PFSK-1 (cell line): ENCODE data around the gene MARK4.

ENCODE experiments used
- FOXP2 ChIP-seq: optimal IDR thresholded peaks from 2 replicates; pipeline ENCODE3; 2011; ENCODE audit warnings: borderline replicate concordance, control low read depth, inconsistent platforms; ENCODE audit not compliant: insufficient read depth; ENCODE audit errors: extremely low read length, extremely low read depth
- POLR2AphosphoS5 ChIP-seq: IDR thresholded peaks from 2 replicates; pipeline ENCODE4 v1.6.1; 2012; ENCODE audit warnings: low read depth, mild to moderate bottlenecking, control low read depth, low read length, moderate library complexity
- SIN3A ChIP-seq: IDR thresholded peaks from 2 replicates; pipeline ENCODE4 v1.6.1; 2012; ENCODE audit warnings: mild to moderate bottlenecking, low read length, moderate library complexity, borderline replicate concordance; ENCODE audit not compliant: insufficient read depth
- TAF1 ChIP-seq: IDR thresholded peaks from 2 replicates; pipeline ENCODE4 v1.6.1; 2012; ENCODE audit warnings: low read length, control low read depth, borderline replicate concordance; ENCODE audit not compliant: insufficient read depth
- TF ChIP-seq, protein P1 (sequence below), 2 experiments: IDR thresholded peaks; 2 replicates each; pipeline versions ENCODE4 v1.6.1 to v1.8.0; 2011 to 2012; ENCODE audit warnings: low read depth in 2 of 2, low read length in 2 of 2, control low read depth in 1 of 2, inconsistent platforms in 1 of 2, mild to moderate bottlenecking in 1 of 2, moderate library complexity in 1 of 2; ENCODE audit not compliant: insufficient read depth in 1 of 2

Gene MARK4

DNA sequence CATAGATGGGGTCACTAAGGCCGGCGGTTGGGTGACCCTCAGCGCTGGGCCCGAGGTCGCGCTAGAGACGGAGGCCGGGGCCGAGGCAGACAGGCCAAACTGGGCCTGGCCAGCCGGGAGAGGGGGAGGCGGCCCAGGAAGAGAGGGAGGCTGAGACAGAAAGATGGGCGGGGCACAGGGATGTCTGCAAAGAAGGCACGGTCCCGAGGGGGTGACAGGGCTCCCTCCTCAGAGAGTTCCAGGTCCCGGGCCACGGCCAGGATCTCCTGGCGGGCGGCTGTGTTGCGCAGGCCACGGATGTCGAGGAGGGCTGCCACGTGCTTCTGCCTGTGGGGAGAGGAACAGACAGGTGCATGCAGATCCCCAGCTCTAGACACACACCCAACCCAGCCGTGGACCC is 38.0 kb upstream of the MARK4 start:
- TF ChIP-seq POLR2AphosphoS5, result no peak
- TF ChIP-seq, protein P1, sequence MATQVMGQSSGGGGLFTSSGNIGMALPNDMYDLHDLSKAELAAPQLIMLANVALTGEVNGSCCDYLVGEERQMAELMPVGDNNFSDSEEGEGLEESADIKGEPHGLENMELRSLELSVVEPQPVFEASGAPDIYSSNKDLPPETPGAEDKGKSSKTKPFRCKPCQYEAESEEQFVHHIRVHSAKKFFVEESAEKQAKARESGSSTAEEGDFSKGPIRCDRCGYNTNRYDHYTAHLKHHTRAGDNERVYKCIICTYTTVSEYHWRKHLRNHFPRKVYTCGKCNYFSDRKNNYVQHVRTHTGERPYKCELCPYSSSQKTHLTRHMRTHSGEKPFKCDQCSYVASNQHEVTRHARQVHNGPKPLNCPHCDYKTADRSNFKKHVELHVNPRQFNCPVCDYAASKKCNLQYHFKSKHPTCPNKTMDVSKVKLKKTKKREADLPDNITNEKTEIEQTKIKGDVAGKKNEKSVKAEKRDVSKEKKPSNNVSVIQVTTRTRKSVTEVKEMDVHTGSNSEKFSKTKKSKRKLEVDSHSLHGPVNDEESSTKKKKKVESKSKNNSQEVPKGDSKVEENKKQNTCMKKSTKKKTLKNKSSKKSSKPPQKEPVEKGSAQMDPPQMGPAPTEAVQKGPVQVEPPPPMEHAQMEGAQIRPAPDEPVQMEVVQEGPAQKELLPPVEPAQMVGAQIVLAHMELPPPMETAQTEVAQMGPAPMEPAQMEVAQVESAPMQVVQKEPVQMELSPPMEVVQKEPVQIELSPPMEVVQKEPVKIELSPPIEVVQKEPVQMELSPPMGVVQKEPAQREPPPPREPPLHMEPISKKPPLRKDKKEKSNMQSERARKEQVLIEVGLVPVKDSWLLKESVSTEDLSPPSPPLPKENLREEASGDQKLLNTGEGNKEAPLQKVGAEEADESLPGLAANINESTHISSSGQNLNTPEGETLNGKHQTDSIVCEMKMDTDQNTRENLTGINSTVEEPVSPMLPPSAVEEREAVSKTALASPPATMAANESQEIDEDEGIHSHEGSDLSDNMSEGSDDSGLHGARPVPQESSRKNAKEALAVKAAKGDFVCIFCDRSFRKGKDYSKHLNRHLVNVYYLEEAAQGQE (IDR thresholded peaks at IDR 0.05; ENCODE audit: insufficient read depth in 1 of 2, low read depth in 2 of 2, low read length in 2 of 2), result no peak
- TF ChIP-seq SIN3A, result no peak
- no peak for TF ChIP-seq FOXP2
- no peak for TF ChIP-seq TAF1

DNA sequence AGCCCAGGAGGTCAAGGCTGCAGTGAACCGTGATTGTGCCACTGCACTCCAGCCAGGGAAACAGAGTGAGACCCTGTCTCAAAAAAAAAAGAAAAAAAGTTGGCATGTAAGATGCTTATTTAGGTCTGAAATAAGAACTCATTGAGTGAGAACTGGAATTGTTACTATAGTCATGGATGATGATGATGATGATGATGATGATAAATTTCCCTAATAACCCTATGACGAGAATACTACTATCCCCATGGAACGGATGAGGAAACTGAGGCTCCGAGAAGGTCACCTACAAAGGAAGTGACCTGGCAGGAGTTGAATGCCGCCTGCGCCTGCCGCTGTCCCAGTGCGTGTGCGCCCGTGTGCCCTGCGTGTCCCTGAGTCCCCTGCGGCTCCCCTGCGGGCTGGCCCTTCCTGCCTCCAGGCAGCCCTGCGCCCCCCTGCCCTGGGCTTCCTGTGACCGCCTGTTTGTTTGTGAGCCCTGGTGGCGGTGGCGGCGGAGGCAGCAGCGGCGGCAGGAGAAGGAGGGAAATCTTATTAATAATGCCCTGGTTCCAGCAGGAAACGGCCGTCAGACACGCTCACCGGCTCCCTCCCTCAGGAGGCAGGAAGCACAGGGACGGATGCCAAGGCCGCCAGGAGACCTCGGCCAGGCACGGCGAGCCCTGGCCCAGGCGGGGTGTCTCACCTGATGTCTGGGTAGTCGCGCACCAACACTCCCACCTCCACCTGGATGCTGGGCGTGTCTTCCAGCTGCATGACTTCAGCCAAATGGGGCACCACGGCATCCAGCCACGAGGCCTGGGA is 35.5 kb upstream of the MARK4 start:
- TF ChIP-seq, protein P1 (IDR thresholded peaks at IDR 0.05; ENCODE audit: insufficient read depth in 1 of 2, low read depth in 2 of 2, low read length in 2 of 2), result no peak
- TF ChIP-seq POLR2AphosphoS5, result no peak
- TF ChIP-seq FOXP2, result no peak
- no peak for TF ChIP-seq SIN3A
- no peak for TF ChIP-seq TAF1

- TF ChIP-seq TAF1, result no peak
- TF ChIP-seq POLR2AphosphoS5, result no peak
- TF ChIP-seq FOXP2, result no peak
- TF ChIP-seq, protein P1 (IDR thresholded peaks at IDR 0.05; ENCODE audit: insufficient read depth in 1 of 2, low read depth in 2 of 2, low read length in 2 of 2), result no peak
- no peak for TF ChIP-seq SIN3A
Observed at GRCh38 chr19:45216667-45217066, 34.4 kb upstream of the MARK4 start.

DNA sequence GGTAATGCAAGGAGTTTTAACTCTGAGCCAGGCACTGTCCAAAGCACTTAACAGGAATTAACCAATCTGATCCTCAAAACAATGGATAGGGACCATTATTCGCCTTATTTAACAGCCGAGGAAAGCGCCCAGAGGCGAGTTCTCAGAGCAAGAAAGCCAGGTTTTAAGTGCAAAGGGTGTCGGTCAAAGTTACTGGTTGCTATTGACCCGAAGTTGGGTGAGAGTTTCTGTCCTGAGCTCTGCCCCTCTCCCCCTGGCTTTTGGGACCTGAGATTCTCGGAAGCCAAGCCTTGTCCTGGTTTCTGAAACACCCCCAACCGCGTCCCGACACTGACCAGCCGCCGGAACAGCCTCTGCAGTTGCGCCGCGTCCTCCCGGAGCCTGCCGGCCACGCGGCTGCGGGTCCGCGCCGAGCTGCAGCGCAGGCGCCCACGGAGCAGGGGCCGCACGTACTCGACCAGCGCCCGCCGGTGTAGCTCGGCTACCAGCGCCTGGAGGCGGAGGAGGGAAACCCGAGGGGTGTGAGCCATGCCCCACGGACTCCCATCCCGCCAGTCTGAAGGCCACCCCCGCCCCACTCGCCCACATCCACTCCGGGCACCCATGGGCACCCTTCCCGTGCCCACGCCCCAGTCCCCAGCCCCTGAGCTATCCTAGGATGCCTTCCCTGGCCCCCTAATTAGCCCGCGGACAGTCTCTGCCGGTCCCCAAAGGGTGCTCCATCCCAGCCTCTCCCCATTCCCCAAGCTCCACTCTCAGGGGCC is 33.7 kb upstream of the MARK4 start:
- no peak for TF ChIP-seq TAF1
- no peak for TF ChIP-seq SIN3A
- no peak for TF ChIP-seq FOXP2

DNA sequence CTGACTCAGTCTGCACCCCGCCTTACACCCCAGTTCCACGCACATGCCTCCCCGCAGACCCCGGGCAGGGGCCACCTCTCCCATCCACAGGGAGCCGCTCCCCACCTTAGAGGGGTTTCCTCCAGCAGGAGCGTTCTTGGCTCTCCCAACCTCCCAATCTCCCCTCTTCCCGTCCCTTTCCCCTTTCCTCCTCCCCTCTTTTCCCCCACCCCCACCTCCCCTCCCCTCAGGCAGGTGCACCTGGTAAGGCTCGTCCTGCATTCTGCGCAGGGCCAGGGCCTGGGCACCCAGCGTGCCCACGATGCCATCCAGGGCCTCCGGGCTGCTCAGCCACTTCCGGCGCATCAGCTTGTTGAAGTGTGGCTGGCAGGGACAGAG is 33.1 kb upstream of the MARK4 start:
- no peak for TF ChIP-seq TAF1
- no peak for TF ChIP-seq SIN3A
- TF ChIP-seq FOXP2, result no peak
- TF ChIP-seq, protein P1 (IDR thresholded peaks at IDR 0.05; ENCODE audit: insufficient read depth in 1 of 2, low read depth in 2 of 2, low read length in 2 of 2), result no peak
- TF ChIP-seq POLR2AphosphoS5, result no peak
